HepG2 (cell line): ENCODE data around the gene GFER. TPM values are rescaled to one million over a fixed set of nuclear protein-coding genes. Genes with fewer than 3 reads are reported as not detected.
A peak's percentile ranks its signal among the peaks of the same experiment; 100 is the strongest.

Experiments used
- BCL3 ChIP-seq: sonication (generic); formaldehyde crosslinking; IDR thresholded peaks from 2 replicates; pipeline ENCODE4 v1.5.1; 2020; ENCODE audit warnings: mild to moderate bottlenecking, missing genetic modification reagents, moderate library complexity
- CBX5 ChIP-seq: sonication (generic); formaldehyde crosslinking; IDR thresholded peaks from 2 replicates; pipeline ENCODE4 v1.4.0; 2020; ENCODE audit warnings: missing genetic modification reagents, borderline replicate concordance
- ETV5 ChIP-seq: IDR thresholded peaks from 2 replicates; pipeline ENCODE4 v1.6.1; 2018; ENCODE audit warnings: missing biosample characterization, missing genetic modification reagents, inconsistent platforms, borderline replicate concordance
- MTF2 ChIP-seq: sonication (generic); formaldehyde crosslinking; IDR thresholded peaks from 2 replicates; pipeline ENCODE4 v1.5.0; 2020; ENCODE audit warnings: missing genetic modification reagents, borderline replicate concordance
- NFYB ChIP-seq: sonication (generic); formaldehyde crosslinking; IDR thresholded peaks from 2 replicates; pipeline ENCODE4 v1.4.0; 2020; ENCODE audit warnings: missing genetic modification reagents
- TOPORS ChIP-seq: sonication (generic); formaldehyde crosslinking; IDR thresholded peaks from 2 replicates; pipeline ENCODE4 v1.8.0; 2023; ENCODE audit warnings: mild to moderate bottlenecking, missing genetic modification reagents
- ZBED4 ChIP-seq: sonication (generic); formaldehyde crosslinking; IDR thresholded peaks from 2 replicates; pipeline ENCODE4 v1.4.0; 2020; ENCODE audit warnings: missing genetic modification reagents, borderline replicate concordance
- ZFP1 ChIP-seq: IDR thresholded peaks from 2 replicates; pipeline ENCODE4 v1.6.1; 2016
- ZNF407 ChIP-seq: sonication (generic); formaldehyde crosslinking; IDR thresholded peaks from one replicate; pipeline ENCODE4 v1.5.1; 2020; ENCODE audit warnings: mild to moderate bottlenecking, missing genetic modification reagents; ENCODE audit errors: not compliant biosample characterization
- ZNF510 ChIP-seq: sonication (generic); formaldehyde crosslinking; IDR thresholded peaks from 2 replicates; pipeline ENCODE4 v1.4.0; 2020; ENCODE audit warnings: low read depth, mild to moderate bottlenecking, missing genetic modification reagents
- ZNF780A ChIP-seq: sonication (generic); formaldehyde crosslinking; IDR thresholded peaks from 2 replicates; pipeline ENCODE4 v1.8.0; 2022; ENCODE audit warnings: mild to moderate bottlenecking, missing genetic modification reagents, moderate library complexity
- ZNF800 ChIP-seq: sonication (generic); formaldehyde crosslinking; IDR thresholded peaks from 2 replicates; pipeline ENCODE4 v1.4.0; 2020; ENCODE audit warnings: missing genetic modification reagents
- polyA plus RNA-seq, 8 experiments: library from polyadenylated mRNA; depleted of rRNA in 3 of 8; stranded (reverse) in 7 of 8; unstranded in 1 of 8; fragments of >200 nt; fragmentation: Illumina TruSeq in 4 of 8; extraction: Trizol in 4 of 8; gene quantifications; 2 replicates each; pipeline versions ENCODE4 v1.2.1 to v1.2.3, GENCODE V29; 2011 to 2016; ENCODE audit warnings: low read depth in 4 of 8, missing spikeins in 1 of 8, mixed read lengths in 1 of 8; ENCODE audit not compliant: insufficient read depth in 1 of 8
- total RNA-seq, 5 experiments: library from RNA; depleted of rRNA; stranded (reverse); fragments of >200 nt; fragmentation: Illumina TruSeq; extraction: Trizol; gene quantifications; 2 replicates each; pipeline ENCODE4 v1.2.3, GENCODE V29; 2016; ENCODE audit warnings: low read depth in 1 of 5

The GFER gene
- total and polyA plus RNA-seq, 2 of the 13 experiments (the other 11 are each of a cell fraction or from before 2014, with no cell fraction given): 28.6 to 71.7 TPM

- TF ChIP-seq ZNF407 (CRISPR knock-in tag) (no peak), CBX5 (CRISPR knock-in tag) (no peak), ZBED4 (CRISPR knock-in tag) (no peak), NFYB (CRISPR knock-in tag) (no peak), ZNF800 (CRISPR knock-in tag) (no peak), BCL3 (no peak), MTF2 (CRISPR knock-in tag) (no peak), ZFP1 (CRISPR knock-in tag) (no peak), ZNF510 (CRISPR knock-in tag) (no peak), TOPORS (0 out of 2 replicates have a peak, but pooled peaks have one; percentile 10), ETV5 (no peak), ZNF780A (0 out of 2 replicates have a peak, but pooled peaks have one; percentile 11)
These were observed 23.0 kb upstream of the GFER start (continued) for GRCh38 chr16:1960665-1961630.
